Measurements from ENCODE around the gene GFOD2.

DNA sequence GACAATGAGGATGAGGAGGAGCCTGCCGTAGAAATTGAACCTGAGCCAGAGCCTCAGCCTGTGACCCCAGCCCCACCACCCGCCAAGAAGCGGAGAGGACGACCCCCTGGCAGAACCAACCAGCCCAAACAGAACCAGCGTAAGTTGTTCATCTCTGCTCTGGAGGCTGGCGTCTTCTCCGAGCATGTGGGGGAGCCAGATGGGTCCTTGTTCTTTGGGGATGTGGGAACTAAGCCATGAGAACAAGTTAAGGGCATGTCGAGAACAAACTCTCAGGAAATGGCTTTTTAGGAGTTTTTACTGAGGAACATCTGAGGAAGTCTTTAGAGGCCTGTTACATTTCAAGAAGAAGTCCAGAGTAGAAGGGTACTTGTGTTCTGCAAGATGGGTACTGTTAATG lies 82.4 kb downstream of the GFOD2 start:
- TF ChIP-seq, protein P1, sequence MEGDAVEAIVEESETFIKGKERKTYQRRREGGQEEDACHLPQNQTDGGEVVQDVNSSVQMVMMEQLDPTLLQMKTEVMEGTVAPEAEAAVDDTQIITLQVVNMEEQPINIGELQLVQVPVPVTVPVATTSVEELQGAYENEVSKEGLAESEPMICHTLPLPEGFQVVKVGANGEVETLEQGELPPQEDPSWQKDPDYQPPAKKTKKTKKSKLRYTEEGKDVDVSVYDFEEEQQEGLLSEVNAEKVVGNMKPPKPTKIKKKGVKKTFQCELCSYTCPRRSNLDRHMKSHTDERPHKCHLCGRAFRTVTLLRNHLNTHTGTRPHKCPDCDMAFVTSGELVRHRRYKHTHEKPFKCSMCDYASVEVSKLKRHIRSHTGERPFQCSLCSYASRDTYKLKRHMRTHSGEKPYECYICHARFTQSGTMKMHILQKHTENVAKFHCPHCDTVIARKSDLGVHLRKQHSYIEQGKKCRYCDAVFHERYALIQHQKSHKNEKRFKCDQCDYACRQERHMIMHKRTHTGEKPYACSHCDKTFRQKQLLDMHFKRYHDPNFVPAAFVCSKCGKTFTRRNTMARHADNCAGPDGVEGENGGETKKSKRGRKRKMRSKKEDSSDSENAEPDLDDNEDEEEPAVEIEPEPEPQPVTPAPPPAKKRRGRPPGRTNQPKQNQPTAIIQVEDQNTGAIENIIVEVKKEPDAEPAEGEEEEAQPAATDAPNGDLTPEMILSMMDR (conservative IDR thresholded peaks at IDR 0.05; ENCODE audit: low read length): no peak
- no peak for TF ChIP-seq EZH2phosphoT487 (IDR thresholded peaks at IDR 0.05; ENCODE audit: borderline replicate concordance, low read depth, low read length)

Measured in OCI-LY7 (cell line).